Testis (tissue), 2 donors: Measurements from ENCODE around the gene GPC6.

Experiments
- POLR2A ChIP-seq: fragments of 450-650 bp; IDR thresholded peaks from one replicate; pipeline ENCODE4 v1.6.1; 2017; ENCODE audit warnings: antibody characterized with exemption, mild to moderate bottlenecking, moderate library complexity
- TF ChIP-seq, protein P1 (sequence below), 3 experiments: fragments of 450-650 bp in 2 of 3; fragments of 200-600 bp in 1 of 3; sonication (generic) in 1 of 3; IDR thresholded peaks; one replicate each; pipeline ENCODE4 v1.5.1; 2016 to 2019; ENCODE audit warnings: antibody characterized with exemption in 3 of 3, mild to moderate bottlenecking in 2 of 3, moderate library complexity in 1 of 3

GRCh38 chr13:94419304-94419924, 1192.8 kb downstream of the GPC6 start:
- TF ChIP-seq, protein P1, sequence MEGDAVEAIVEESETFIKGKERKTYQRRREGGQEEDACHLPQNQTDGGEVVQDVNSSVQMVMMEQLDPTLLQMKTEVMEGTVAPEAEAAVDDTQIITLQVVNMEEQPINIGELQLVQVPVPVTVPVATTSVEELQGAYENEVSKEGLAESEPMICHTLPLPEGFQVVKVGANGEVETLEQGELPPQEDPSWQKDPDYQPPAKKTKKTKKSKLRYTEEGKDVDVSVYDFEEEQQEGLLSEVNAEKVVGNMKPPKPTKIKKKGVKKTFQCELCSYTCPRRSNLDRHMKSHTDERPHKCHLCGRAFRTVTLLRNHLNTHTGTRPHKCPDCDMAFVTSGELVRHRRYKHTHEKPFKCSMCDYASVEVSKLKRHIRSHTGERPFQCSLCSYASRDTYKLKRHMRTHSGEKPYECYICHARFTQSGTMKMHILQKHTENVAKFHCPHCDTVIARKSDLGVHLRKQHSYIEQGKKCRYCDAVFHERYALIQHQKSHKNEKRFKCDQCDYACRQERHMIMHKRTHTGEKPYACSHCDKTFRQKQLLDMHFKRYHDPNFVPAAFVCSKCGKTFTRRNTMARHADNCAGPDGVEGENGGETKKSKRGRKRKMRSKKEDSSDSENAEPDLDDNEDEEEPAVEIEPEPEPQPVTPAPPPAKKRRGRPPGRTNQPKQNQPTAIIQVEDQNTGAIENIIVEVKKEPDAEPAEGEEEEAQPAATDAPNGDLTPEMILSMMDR (IDR thresholded peaks at IDR 0.05): no peak
- TF ChIP-seq POLR2A: no peak
